Dedifferentiated amniotic fluid mesenchymal stem cell (primary cell): ENCODE data around the gene ZNF302.

ENCODE experiments used
- DNase-seq: peaks from one replicate; pipeline ENCODE4 v3.0.0-alpha.2; 2016; ENCODE audit errors: extremely low spot score

Gene ZNF302

DNA sequence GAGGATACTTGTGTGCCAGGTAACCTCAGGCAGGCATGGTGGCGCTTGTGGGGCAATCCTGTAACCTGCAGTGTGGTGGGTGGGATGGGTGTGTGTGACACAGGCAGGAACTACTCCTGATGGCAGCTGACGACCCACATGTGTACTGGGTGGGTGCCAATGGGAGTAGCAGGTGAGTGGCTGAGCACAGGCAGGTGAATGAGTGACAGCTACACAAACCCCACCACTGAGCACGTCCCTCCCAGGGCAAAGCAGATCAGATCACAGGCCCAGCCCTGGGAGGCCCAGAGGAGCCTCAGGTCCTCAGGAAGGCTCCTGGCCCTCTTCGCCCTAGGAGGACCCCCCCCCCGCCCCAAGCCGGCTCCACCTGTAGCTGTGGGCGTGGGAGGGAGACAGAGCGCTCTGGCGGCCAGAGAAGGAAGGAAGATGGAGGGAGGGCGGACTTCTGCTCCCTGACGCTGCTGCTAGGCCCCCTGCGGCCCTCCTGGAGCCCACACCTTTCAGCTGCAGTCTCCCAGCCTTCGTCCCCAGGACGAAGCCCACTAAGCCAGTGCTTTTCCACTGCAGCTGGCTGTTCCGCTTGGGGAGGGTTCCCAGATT lies 55.2 kb downstream of the ZNF302 start:
- DNase-seq: no peak

DNA sequence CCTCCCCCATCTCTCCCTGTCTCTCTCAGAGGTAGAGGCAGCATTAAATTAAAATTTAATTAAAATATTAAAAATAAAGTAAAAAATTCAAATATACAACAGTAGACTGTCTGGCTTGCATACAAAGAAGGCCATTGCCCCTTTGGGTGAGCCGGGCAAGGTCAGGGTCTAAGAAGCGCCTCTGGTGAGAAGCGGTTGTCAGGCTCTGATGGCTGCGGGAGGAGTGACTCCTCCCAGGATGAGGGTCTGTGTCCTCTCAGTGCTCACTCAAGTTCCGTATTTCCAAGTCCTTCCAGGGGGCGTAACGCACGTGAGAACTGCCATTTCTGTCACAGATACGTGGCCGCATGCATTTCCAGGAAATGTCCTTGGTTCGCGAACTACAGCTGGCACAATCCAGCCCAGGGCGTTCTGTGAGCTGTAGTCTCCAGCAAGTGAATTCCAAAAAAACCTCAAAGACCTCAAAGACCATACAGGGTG lies 55.8 kb downstream of the ZNF302 start:
- no peak for DNase-seq

DNA sequence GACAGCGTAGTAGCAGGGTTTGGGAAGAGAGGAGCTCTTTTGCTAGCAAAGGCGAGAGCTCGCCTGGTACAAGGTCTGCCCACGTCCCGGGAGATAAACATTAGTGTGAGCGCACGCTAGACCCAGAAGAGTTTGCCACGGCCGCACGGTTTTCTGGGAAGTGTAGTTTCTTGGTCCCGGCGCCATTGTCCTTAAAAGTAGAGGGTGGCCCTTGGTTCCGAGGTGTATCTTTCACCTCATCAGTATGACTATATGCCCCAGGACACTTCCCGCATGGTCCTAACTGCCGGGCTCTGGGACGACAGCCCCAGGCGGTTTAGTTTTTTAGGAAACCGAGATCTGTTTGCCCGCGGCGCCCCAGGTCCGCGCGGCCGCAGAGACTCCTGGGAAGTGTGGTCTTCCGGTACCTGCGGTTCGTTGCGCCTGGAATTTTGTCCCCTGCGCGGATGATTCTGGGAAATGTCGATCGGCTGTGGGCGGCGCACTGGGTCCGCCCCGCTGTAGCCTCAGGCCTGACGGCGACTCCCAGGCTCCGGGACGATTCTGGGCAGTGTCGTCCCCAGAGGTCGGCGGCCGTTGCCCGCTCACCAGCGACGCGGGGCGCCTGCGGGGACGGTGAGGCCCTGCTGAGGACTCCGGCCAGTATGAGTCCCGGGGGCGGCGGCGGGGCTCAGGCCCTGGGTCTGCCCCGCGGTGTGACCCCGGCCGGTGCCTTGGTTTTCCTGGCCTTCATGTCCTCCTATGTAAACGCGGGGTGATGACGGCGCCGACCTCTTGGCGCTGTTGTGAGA lies 56.5 kb downstream of the ZNF302 start, which contains the start of gene ZNF181:
Gene ZNF181 (plus strand): TSS at position 498 of the 791 bp plus-strand sequence. CDS start 795 bp downstream, outside the sequence.
- peak; percentile 88 for DNase-seq

DNA sequence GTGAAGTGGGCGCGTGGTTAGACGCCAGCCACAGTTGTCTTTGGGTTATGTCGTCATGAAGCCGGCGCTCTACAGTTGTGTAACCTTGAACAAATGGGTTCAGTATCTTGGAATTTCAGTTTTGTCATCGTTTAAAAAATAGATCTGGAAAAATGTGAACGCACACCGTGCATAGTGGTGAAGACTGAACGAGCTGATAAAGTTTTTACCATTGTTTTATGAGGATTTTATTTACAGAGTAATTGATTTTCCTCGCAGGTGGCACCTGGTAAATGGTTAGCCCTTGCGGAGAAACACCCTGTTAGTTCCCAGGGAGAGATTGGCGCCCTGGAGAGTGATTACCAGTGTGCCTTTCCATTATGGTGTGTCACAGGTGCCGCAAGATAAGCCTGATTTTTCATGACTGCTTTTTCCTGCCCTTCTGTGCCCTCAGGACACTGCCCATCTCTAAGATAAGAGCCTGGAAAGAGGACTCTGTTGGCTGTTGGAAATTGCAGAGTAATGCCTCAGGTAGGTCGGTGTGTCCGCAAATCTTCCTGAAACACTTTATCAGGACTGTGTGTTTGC lies 57.1 kb downstream of the ZNF302 start:
- peak; percentile 82 for DNase-seq
